Tongue (tissue), 2 donors: ENCODE data around the gene MMP2. TPM values are rescaled to one million over a fixed set of nuclear protein-coding genes. Genes with fewer than 3 reads are reported as not detected.

Experiments
- DNase-seq: peaks from one replicate; pipeline ENCODE4 v3.0.0-alpha.2; 2015
- total RNA-seq: library from RNA; depleted of rRNA; stranded (reverse); fragments of >200 nt; gene quantifications from one replicate; pipeline ENCODE4 v1.2.3, GENCODE V29; 2014

Gene MMP2
- total RNA-seq, 1 donor from 2014 or later = 363 TPM

- no peak for DNase-seq
These were observed 36.1 kb downstream of the MMP2 start for GRCh38 chr16:55515111-55515510.

- DNase-seq = no peak
These were observed 42.8 kb downstream of the MMP2 start for GRCh38 chr16:55521792-55522191.

DNA sequence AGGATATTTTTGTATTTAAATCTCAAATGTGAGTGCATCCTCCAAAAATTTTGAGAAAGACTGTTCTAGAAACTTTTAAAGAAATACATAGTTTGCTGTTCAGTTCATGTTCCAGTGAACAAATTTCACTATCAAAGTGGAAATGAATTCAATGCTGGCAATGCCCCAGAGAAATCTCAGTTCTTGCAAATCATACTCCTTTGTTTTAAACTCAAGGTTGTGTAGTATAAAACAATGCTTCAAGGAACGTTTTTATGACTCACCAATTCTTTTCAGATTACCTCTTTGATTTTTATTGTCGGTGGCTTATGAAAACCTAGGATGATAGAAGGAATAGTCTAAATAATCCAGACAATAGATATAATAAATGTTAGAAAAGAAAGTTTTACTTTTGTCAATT is 47.4 kb downstream of the MMP2 start:
- no peak for DNase-seq

- DNase-seq = no peak
These were observed 48.9 kb downstream of the MMP2 start for GRCh38 chr16:55527885-55528284.

DNA sequence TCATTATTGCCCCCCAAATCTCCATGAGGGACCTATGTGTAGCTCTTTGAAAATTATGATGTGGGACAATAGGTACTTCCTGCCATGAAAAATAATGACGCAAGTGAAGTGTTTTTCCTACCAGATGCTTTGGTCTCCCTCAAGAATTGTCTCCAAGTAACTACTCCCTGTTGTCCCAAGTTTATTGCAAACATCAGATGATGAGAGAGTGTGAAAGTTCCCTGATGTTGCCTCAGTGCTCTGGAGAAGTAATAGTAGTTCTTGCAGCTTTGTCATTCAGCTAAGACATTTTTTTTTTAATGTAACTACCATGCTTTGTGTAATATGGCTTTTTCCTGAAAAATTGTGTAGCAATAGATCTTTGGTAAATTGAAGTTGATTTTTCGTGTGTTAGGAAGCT is 50.0 kb downstream of the MMP2 start:
- peak; percentile 24 for DNase-seq

DNA sequence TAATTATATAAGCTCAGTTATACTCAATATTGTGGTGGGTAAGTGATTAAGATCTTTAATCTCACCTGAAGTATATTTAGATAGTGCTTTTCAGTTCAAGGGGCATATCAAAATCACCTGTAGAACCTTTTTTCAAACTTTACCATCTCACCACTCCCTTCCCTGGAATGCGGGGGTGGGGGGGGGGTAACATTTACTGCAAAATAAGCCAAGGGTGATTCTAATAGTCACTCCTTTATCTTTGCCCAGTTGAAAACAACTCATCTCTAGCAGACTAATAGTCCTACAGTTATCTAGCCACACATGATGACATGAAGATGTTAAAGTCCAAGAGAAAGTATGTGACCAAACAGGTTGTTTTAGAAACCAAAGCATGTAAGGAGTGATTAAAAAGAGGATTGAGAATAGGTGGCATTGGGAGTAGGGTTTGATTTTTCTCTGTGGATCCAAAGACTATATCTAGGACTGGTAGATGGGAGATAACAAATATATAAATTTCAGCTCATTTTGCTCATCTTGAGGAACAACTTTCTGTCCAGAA is 51.4 kb downstream of the MMP2 start:
- DNase-seq = no peak

GRCh38 chr16:55532227-55532626 is 53.2 kb downstream of the MMP2 start:
- no peak for DNase-seq

GRCh38 chr16:55534756-55535155 is 55.8 kb downstream of the MMP2 start:
- peak; percentile 37 for DNase-seq

GRCh38 chr16:55539049-55539448 is 60.1 kb downstream of the MMP2 start:
- peak; percentile 83 for DNase-seq

DNA sequence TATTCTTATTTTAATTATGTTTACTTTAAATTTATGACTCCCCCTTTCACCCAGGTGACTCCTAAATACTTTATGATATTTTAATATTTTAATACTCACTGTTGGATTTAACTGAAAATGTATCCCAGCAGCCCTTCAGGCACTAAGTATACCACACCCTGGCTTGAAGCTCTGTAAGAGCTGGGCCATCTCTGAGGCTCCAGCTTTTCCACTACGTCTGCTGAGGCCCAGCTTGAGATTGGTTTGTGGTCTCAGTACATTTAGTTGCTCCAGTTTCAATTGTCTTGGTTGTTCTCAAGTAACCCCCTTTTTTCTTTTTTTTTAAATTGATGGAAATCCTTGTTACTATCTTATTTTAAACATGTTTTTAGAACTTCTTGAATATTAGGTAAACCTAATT is 60.5 kb downstream of the MMP2 start:
- DNase-seq = peak; percentile 80

DNA sequence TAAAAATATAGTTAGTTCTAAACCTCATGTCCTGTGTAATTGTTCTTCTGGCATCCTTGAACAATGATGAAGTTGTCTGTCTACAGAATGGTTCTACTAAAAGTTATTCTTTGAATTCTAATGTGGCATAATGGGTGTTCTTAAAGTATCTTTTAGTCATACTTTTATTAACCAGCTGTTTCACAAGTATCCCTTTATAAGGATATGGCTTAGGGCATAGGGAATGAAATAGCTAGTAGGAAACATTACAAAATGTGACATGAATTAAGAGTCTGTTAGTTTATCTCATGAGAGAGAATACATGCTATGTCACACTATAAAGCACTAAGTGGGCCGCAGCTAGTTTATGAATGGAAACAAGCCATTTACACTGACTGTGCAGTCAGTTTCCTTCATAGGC is 61.2 kb downstream of the MMP2 start:
- DNase-seq = no peak

DNA sequence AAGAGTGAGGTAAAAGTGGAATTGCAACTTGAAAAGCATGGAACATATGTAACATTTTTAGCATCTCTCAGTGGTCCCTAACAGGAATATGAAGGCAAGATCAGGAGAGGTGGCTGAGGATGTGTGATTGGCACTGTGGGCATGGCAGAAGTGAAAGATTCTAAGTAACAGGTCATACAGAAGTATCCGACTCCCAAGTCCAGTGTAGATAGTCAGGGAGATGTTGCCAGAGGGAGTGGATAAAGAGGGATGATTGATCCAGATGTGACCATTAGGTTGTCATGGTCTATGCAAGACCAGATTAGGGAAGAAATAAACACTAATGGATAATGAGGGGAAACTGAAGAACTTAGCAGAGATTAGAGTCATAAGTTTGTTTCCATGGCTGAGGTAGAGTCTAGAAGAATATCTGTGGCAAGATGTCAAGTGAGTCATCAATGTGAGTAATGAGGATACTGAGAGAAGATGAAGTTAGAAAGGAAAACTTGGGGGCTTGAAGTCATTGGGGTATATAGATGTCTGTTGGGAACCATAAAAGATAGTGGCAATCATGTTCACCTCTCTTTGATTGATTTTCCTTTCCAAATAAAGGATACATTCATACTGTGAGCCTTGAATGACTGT is 63.6 kb downstream of the MMP2 start:
- no peak for DNase-seq

DNA sequence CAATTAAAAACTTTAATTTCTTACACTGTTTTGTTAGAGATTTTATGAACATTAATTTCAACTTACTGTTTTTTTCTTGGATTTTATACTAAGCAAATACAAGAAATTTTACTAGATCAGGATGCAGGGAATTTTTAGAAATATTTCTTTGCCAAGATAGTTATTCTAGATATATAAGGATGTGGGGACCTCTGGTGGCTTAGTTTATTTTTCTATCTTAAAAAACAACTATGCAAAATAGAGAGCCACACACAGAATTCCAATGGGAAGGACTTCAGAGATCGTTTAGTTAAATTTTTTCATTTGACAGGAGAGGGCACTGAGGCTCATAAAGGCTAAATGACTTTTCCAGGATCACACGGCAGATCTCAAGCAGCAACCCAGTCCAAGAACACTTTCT is 64.5 kb downstream of the MMP2 start:
- peak; percentile 78 for DNase-seq

- no peak for DNase-seq
These were observed 73.6 kb downstream of the MMP2 start for GRCh38 chr16:55552621-55553020.

GRCh38 chr16:55555436-55555835 is 76.4 kb downstream of the MMP2 start:
- DNase-seq = no peak

Other genes starting within 250 kb of the MMP2 start
- 0.10 TPM for gene IRX6, start 155.0 kb upstream of the MMP2 start, total RNA-seq
- 27.0 TPM for gene LPCAT2, start 29.9 kb downstream of the MMP2 start, total RNA-seq
- gene CAPNS2, start 87.5 kb downstream of the MMP2 start, total RNA-seq = 36.0 TPM
- 7.8 TPM for gene SLC6A2, start 176.8 kb downstream of the MMP2 start, total RNA-seq